Uterus (tissue), 4 donors: ENCODE results near the gene ADGRL2. TPM values are rescaled to one million over a fixed set of nuclear protein-coding genes. Genes with fewer than 3 reads are reported as not detected.

Experiments used
- DNase-seq, 2 donors: peaks; one replicate each; pipeline ENCODE4 v3.0.0-alpha.2; 2019 to 2020
- H3K27ac ChIP-seq, 2 donors: fragments of 200-600 bp; sonication (generic); 1 replicate in 1 of 2; 2 replicates in 1 of 2; pipeline ENCODE4 v1.5.1; 2016 to 2018
- H3K27me3 ChIP-seq, 2 donors: fragments of 200-600 bp; sonication (generic); one replicate each; pipeline ENCODE4 v1.5.1; 2018 to 2019; ENCODE audit warnings: control low read depth in 1 of 2
- H3K36me3 ChIP-seq, 2 donors: fragments of 200-600 bp; sonication (generic); one replicate each; pipeline ENCODE4 v1.5.1; 2019; ENCODE audit warnings: control low read depth in 1 of 2
- H3K4me1 ChIP-seq, 2 donors: fragments of 200-600 bp; sonication (generic); one replicate each; pipeline ENCODE4 v1.5.1; 2018 to 2019; ENCODE audit warnings: control low read depth in 1 of 2
- H3K4me3 ChIP-seq, 2 donors: fragments of 200-600 bp; sonication (generic); 1 replicate in 1 of 2; 2 replicates in 1 of 2; pipeline ENCODE4 v1.5.1; 2018 to 2019; ENCODE audit warnings: mild to moderate bottlenecking in 1 of 2
- H3K9me3 ChIP-seq, 2 donors: fragments of 200-600 bp; sonication (generic); one replicate each; pipeline ENCODE4 v1.5.1; 2019; ENCODE audit warnings: control low read depth in 1 of 2
- CTCF ChIP-seq, 4 experiments: fragments of 200-600 bp in 2 of 4; fragments of 450-650 bp in 2 of 4; sonication (generic) in 2 of 4; IDR thresholded peaks; one replicate each; pipeline ENCODE4 v1.5.1; 2016 to 2019; ENCODE audit warnings: antibody characterized with exemption in 4 of 4, mild to moderate bottlenecking in 2 of 4, moderate library complexity in 1 of 4
- POLR2A ChIP-seq, 2 donors: fragments of 450-650 bp; IDR thresholded peaks; one replicate each; pipeline ENCODE4 v1.6.1; 2016; ENCODE audit warnings: antibody characterized with exemption in 2 of 2, mild to moderate bottlenecking in 1 of 2, moderate library complexity in 1 of 2
- intact Hi-C: fragments of 100-400 bp; cut with DNase I; formaldehyde crosslinking; loops from one replicate; pipeline ENCODE4 v1.15.1; 2023; ENCODE audit warnings: low total_unique reads
- total RNA-seq, 4 donors: library from RNA; depleted of rRNA in 3 of 4; stranded (reverse); fragments of >200 nt in 3 of 4; gene quantifications; one replicate each; pipeline versions ENCODE4 v1.1.0 to v1.2.4, GENCODE V29; 2014 to 2023
- donor health status: DM: yes; HTN: yes; CAD: no.

ADGRL2 gene
- total RNA-seq, 4 donors from 2014 or later = 29.1 to 200 (median 50.7) TPM

- H3K4me1 ChIP-seq = no peaks in the 10 kb centered on the region
- H3K36me3 ChIP-seq = no peaks in the 10 kb centered on the region
- no peak overlapping the region for H3K4me3 ChIP-seq
- H3K27me3 ChIP-seq = no peaks in the 10 kb centered on the region
- no peak overlapping the region for H3K27ac ChIP-seq
- intact Hi-C loops = no loop called here
- TF ChIP-seq CTCF (IDR thresholded peaks at IDR 0.05) (no peak), POLR2A (IDR thresholded peaks at IDR 0.05) (no peak)
- no peak for DNase-seq
- no peaks in the 10 kb centered on the region for H3K9me3 ChIP-seq
Measured at GRCh38 chr1:81982523-81982922, 181.8 kb downstream of the ADGRL2 start.

GRCh38 chr1:81989524-81989923 is 188.8 kb downstream of the ADGRL2 start:
- intact Hi-C loops = no loop called here
- Histone ChIP-seq H3K27ac (no peak overlapping the region), H3K36me3 (no peaks in the 10 kb centered on the region), H3K4me1 (no peaks in the 10 kb centered on the region), H3K4me3 (no peak overlapping the region), H3K27me3 (no peaks in the 10 kb centered on the region), H3K9me3 (no peaks in the 10 kb centered on the region)
- TF ChIP-seq POLR2A (IDR thresholded peaks at IDR 0.05) (no peak), CTCF (IDR thresholded peaks at IDR 0.05) (no peak)
- no peak for DNase-seq

- Histone ChIP-seq H3K4me1 (no peaks in the 10 kb centered on the region), H3K4me3 (no peak overlapping the region), H3K9me3 (no peaks in the 10 kb centered on the region), H3K36me3 (no peaks in the 10 kb centered on the region), H3K27me3 (no peaks in the 10 kb centered on the region), H3K27ac (no peak overlapping the region)
- intact Hi-C loops = no loop called here
- TF ChIP-seq CTCF (IDR thresholded peaks at IDR 0.05) = no peak
- DNase-seq = no peak
Measured at GRCh38 chr1:81990241-81990640, 189.5 kb downstream of the ADGRL2 start.

GRCh38 chr1:81998165-81998564 is 197.4 kb downstream of the ADGRL2 start:
- Histone ChIP-seq H3K27me3 (no peaks in the 10 kb centered on the region), H3K9me3 (no peaks in the 10 kb centered on the region), H3K36me3 (no peaks in the 10 kb centered on the region), H3K4me3 (no peak overlapping the region), H3K4me1 (no peaks in the 10 kb centered on the region), H3K27ac (no peak overlapping the region)
- DNase-seq = no peak
- intact Hi-C loops = no loop called here
- TF ChIP-seq POLR2A (IDR thresholded peaks at IDR 0.05) (no peak), CTCF (IDR thresholded peaks at IDR 0.05) (no peak)

GRCh38 chr1:81999364-81999763 is 198.6 kb downstream of the ADGRL2 start:
- Histone ChIP-seq H3K27ac (no peak overlapping the region), H3K9me3 (no peaks in the 10 kb centered on the region), H3K27me3 (no peaks in the 10 kb centered on the region), H3K4me1 (no peaks in the 10 kb centered on the region), H3K4me3 (no peak overlapping the region), H3K36me3 (no peaks in the 10 kb centered on the region)
- no peak for DNase-seq
- TF ChIP-seq CTCF (IDR thresholded peaks at IDR 0.05) (no peak), POLR2A (IDR thresholded peaks at IDR 0.05) (no peak)
- intact Hi-C loops = no loop called here
